ENCODE data around the gene WRNIP1.

- TF ChIP-seq ZNF33B (CRISPR knock-in tag; IDR thresholded peaks at IDR 0.05), result no peak
- TF ChIP-seq NFRKB (IDR thresholded peaks at IDR 0.05), result no peak
- no peak for TF ChIP-seq ZNF792 (CRISPR knock-in tag; IDR thresholded peaks at IDR 0.05)
- TF ChIP-seq TARDBP (CRISPR knock-in tag; IDR thresholded peaks at IDR 0.05), result no peak
- TF ChIP-seq ZNF549 (CRISPR knock-in tag; IDR thresholded peaks at IDR 0.05), result no peak
- no peak for TF ChIP-seq ZNF816 (CRISPR knock-in tag; IDR thresholded peaks at IDR 0.05; ENCODE audit: borderline replicate concordance)
- no peak for TF ChIP-seq MXI1 (IDR thresholded peaks at IDR 0.05; ENCODE audit: borderline replicate concordance, low read depth, low read length)
- no peak for TF ChIP-seq TEF (CRISPR knock-in tag; IDR thresholded peaks at IDR 0.05)
- TF ChIP-seq KLF13 (CRISPR knock-in tag; IDR thresholded peaks at IDR 0.05), result no peak
- TF ChIP-seq KLF6 (CRISPR knock-in tag; IDR thresholded peaks at IDR 0.05), result no peak
- TF ChIP-seq CTCF (CRISPR knock-in tag; IDR thresholded peaks at IDR 0.05), result no peak
Observed at GRCh38 chr6:2780102-2780737, 15.0 kb downstream of the WRNIP1 start.

All from HepG2 (cell line).